Peyer's patch (tissue), 4 donors: ENCODE data around the gene FADS6. TPM values are rescaled to one million over a fixed set of nuclear protein-coding genes. Genes with fewer than 3 reads are reported as not detected.

Source experiments
- DNase-seq, 3 donors: peaks; one replicate each; pipeline ENCODE4 v3.0.0-alpha.2; 2017 to 2019
- H3K27ac ChIP-seq, 4 donors: fragments of 200-600 bp; sonication (generic); one replicate each; pipeline ENCODE4 v1.5.1; 2016 to 2019
- H3K27me3 ChIP-seq, 2 donors: fragments of 200-600 bp; sonication (generic); one replicate each; pipeline ENCODE4 v1.5.1; 2019
- H3K36me3 ChIP-seq, 3 donors: fragments of 200-600 bp; sonication (generic); one replicate each; pipeline ENCODE4 v1.5.1; 2016 to 2019
- H3K4me1 ChIP-seq, 4 donors: fragments of 200-600 bp; sonication (generic); one replicate each; pipeline ENCODE4 v1.5.1; 2016 to 2019
- H3K4me3 ChIP-seq, 4 donors: fragments of 200-600 bp; sonication (generic); 1 replicate in 3 of 4; 2 replicates in 1 of 4; pipeline ENCODE4 v1.5.1; 2016 to 2019; ENCODE audit warnings: mild to moderate bottlenecking in 1 of 4
- H3K9me3 ChIP-seq, 4 donors: fragments of 200-600 bp; sonication (generic); one replicate each; pipeline ENCODE4 v1.5.1; 2016 to 2019; ENCODE audit warnings: mild to moderate bottlenecking in 1 of 4
- CTCF ChIP-seq, 6 experiments: fragments of 450-650 bp in 4 of 6; fragments of 200-600 bp in 2 of 6; sonication (generic) in 1 of 6; IDR thresholded peaks; one replicate each; pipeline ENCODE4 v1.5.1; 2017 to 2019; ENCODE audit warnings: antibody characterized with exemption in 6 of 6, mild to moderate bottlenecking in 3 of 6, moderate library complexity in 1 of 6
- POLR2A ChIP-seq, 2 donors: fragments of 450-650 bp; IDR thresholded peaks; one replicate each; pipeline ENCODE4 v1.5.1; 2017; ENCODE audit warnings: antibody characterized with exemption in 2 of 2, mild to moderate bottlenecking in 2 of 2, moderate library complexity in 2 of 2
- total RNA-seq, 4 donors: library from RNA; depleted of rRNA; stranded (reverse); fragments of >200 nt; gene quantifications; one replicate each; pipeline ENCODE4 v1.1.0, GENCODE V29; 2016

The FADS6 gene
- total RNA-seq = 100 to 1,000 TPM in 1 of 4 donors, 10 to 100 TPM in 2, not detected in 1; 79.9 to 161 (median 82.1) TPM

- Histone ChIP-seq H3K27ac (peak within 1 kb of the TSS in 3 of 4 donors; percentile 27 to 71 (median 35)), H3K27me3 (peaks cover 0 to 15% of the 10 kb centered on the region in 2 donors)
- DNase-seq = peak in 2 of 3 donors; percentile 76 to 83
These were observed at the start of gene FADS6 for GRCh38 chr17:74892974-74893911. Gene FADS6 (minus strand): TSS chr17:74893633. CDS start chr17:74893595, 38 bp downstream.

GRCh38 chr17:74941128-74941725 is 47.8 kb upstream of the FADS6 start:
- Histone ChIP-seq H3K27ac (no peak overlapping the region), H3K27me3 (peaks cover 0 to 7% of the 10 kb centered on the region in 2 donors), H3K9me3 (no peaks in the 10 kb centered on the region), H3K4me3 (no peak overlapping the region), H3K36me3 (no peaks in the 10 kb centered on the region), H3K4me1 (peaks cover 0 to 9% (median 0%) of the 10 kb centered on the region in 4 donors)
- no peak for DNase-seq
- TF ChIP-seq POLR2A (IDR thresholded peaks at IDR 0.05) = no peak

More at GRCh38 chr17:74892974-74893911, at the start of gene FADS6:
- H3K4me1 ChIP-seq = peaks cover 0 to 13% (median 5%) of the 10 kb centered on the region in 4 donors
- H3K4me3 ChIP-seq = peak within 1 kb of the TSS; percentile 20 to 64 (median 38)
- H3K9me3 ChIP-seq = no peaks in the 10 kb centered on the region
- TF ChIP-seq POLR2A (IDR thresholded peaks at IDR 0.05) = peak; percentile 84 to 86
- no peak for TF ChIP-seq CTCF (IDR thresholded peaks at IDR 0.05)
- no peaks in the 10 kb centered on the region for H3K36me3 ChIP-seq

- no peak overlapping the region for H3K4me3 ChIP-seq
- peaks cover 0 to 18% of the 10 kb centered on the region in 2 donors for H3K27me3 ChIP-seq
- no peaks in the 10 kb centered on the region for H3K36me3 ChIP-seq
- TF ChIP-seq POLR2A (IDR thresholded peaks at IDR 0.05) (no peak), CTCF (IDR thresholded peaks at IDR 0.05) (no peak)
- H3K27ac ChIP-seq = no peak overlapping the region
- no peak for DNase-seq
- no peaks in the 10 kb centered on the region for H3K9me3 ChIP-seq
- H3K4me1 ChIP-seq = peaks cover 0 to 17% (median 0%) of the 10 kb centered on the region in 4 donors
These were observed 46.1 kb upstream of the FADS6 start for GRCh38 chr17:74939534-74939933.

- H3K27ac ChIP-seq = peak overlapping the region in 2 of 4 donors; percentile 2 to 69
These were observed 44.9 kb upstream of the FADS6 start for GRCh38 chr17:74938194-74938950.

More at GRCh38 chr17:74938194-74938950, 44.9 kb upstream of the FADS6 start:
- peaks cover 0 to 17% (median 0%) of the 10 kb centered on the region in 4 donors for H3K4me1 ChIP-seq
- no peaks in the 10 kb centered on the region for H3K9me3 ChIP-seq
- H3K36me3 ChIP-seq = no peaks in the 10 kb centered on the region
- no peak for TF ChIP-seq CTCF (IDR thresholded peaks at IDR 0.05)
- TF ChIP-seq POLR2A (IDR thresholded peaks at IDR 0.05) = peak in 1 of 2 donors; percentile 39
- H3K4me3 ChIP-seq = no peak overlapping the region
- peaks cover 0 to 18% of the 10 kb centered on the region in 2 donors for H3K27me3 ChIP-seq
- DNase-seq = no peak
